Adipocyte (in vitro differentiated cells): Measurements from ENCODE around the gene ABCB11.
A peak's percentile ranks its signal among the peaks of the same experiment; 100 is the strongest.
"Not testable (repeated sequence)": the region's sequence is repeated elsewhere in the genome, so short reads cannot be mapped to it uniquely, and the experiment has no call there.

Experiments
- DNase-seq: peaks from one replicate; pipeline ENCODE4 v3.0.0-alpha.2; 2015; ENCODE audit warnings: low read depth
- H3K27me3 ChIP-seq: replicated peaks from 2 replicates; pipeline ENCODE4 v1.7.0; 2013; ENCODE audit warnings: mild to moderate bottlenecking, low read length, moderate library complexity; ENCODE audit not compliant: control insufficient read depth, insufficient read depth
- H3K36me3 ChIP-seq: 2 replicates; pipeline ENCODE4 v1.7.0; 2013; ENCODE audit warnings: low read length, mild to moderate bottlenecking, moderate library complexity; ENCODE audit not compliant: control insufficient read depth, insufficient read depth, severe bottlenecking
- H3K4me1 ChIP-seq: 2 replicates; pipeline ENCODE4 v1.7.0; 2013; ENCODE audit warnings: mild to moderate bottlenecking, low read length, moderate library complexity; ENCODE audit not compliant: control insufficient read depth, insufficient read depth
- H3K4me3 ChIP-seq: 2 replicates; pipeline ENCODE4 v1.7.0; 2013; ENCODE audit warnings: mild to moderate bottlenecking, low read length, moderate library complexity
- H3K9ac ChIP-seq: 2 replicates; pipeline ENCODE4 v1.7.0; 2013; ENCODE audit warnings: mild to moderate bottlenecking, low read length, moderate library complexity
- H3K9me3 ChIP-seq: 2 replicates; pipeline ENCODE4 v1.7.0; 2013; ENCODE audit warnings: mild to moderate bottlenecking, low read length, moderate library complexity; ENCODE audit not compliant: control insufficient read depth

ABCB11 gene

DNA sequence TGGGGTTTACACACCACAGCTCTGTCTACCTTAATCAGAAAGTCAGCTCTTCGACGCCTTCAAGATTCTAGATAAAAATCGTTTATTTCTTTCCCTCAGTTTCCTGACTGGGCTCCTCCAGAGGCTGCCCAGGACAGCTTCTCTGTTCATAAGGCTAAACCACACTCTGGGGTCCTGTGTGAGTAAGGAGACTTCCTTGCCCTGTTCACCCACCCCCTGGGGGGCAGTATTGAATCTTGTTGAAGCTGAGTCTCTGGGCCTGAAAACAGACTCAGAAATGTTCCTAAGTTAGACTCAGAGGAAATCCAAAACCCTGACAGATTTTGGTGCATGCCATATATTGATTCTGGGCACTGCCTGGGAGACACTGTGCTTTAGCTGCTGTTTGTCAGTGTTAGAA lies 87.1 kb downstream of the ABCB11 start:
- Histone ChIP-seq H3K27me3 (peaks cover 5% of the 10 kb centered on the region), H3K36me3 (no peaks in the 10 kb centered on the region), H3K9me3 (no peaks in the 10 kb centered on the region), H3K4me3 (no peak overlapping the region), H3K4me1 (no peaks in the 10 kb centered on the region), H3K9ac (no peak overlapping the region)
- no peak for DNase-seq

DNA sequence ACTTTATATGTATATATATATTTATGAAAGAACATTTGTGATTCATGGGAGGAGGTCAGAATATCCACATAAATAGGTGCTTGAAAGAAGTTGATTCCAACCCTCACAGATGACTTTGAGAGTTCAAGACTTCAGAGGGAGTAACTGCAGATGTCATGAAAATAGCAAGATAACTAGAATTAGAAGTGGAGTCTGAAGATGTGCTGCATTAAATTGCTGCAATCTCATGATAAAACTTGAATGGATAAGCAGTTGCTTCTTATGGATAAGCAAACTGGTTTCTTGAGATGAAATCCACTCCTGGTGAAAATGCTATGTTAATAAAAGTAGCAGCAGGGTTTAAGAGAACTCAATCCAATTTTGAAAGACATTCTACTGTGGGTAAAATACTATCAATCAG lies 89.8 kb downstream of the ABCB11 start:
- no peaks in the 10 kb centered on the region for H3K9me3 ChIP-seq
- H3K4me1 ChIP-seq, result no peaks in the 10 kb centered on the region
- peaks cover 5% of the 10 kb centered on the region for H3K27me3 ChIP-seq
- no peak overlapping the region for H3K4me3 ChIP-seq
- H3K36me3 ChIP-seq, result no peaks in the 10 kb centered on the region
- DNase-seq, result no peak
- no peak overlapping the region for H3K9ac ChIP-seq

DNA sequence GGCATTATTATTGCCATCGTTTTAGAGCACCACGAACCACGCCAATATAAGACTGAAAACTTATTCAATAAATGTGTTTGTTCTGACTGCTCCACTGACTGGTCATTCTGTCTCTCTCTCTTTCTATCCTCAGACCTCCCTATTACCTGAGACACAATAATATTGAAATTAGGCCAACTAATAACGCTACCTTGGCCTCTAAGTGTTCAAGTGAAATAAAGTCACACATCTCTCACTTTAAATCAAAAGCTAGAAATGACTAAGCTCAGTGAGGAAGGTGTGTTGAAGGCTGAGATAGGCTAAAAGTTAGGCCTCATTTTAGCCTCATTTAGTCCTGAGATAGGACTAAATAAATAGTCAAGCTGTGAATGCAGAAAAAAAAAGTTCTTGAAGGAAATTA lies 91.2 kb downstream of the ABCB11 start:
- DNase-seq, result no peak
- Histone ChIP-seq H3K4me1 (peaks cover 11% of the 10 kb centered on the region), H3K9me3 (no peaks in the 10 kb centered on the region), H3K36me3 (no peaks in the 10 kb centered on the region), H3K27me3 (peaks cover 5% of the 10 kb centered on the region), H3K4me3 (no peak overlapping the region), H3K9ac (no peak overlapping the region)

DNA sequence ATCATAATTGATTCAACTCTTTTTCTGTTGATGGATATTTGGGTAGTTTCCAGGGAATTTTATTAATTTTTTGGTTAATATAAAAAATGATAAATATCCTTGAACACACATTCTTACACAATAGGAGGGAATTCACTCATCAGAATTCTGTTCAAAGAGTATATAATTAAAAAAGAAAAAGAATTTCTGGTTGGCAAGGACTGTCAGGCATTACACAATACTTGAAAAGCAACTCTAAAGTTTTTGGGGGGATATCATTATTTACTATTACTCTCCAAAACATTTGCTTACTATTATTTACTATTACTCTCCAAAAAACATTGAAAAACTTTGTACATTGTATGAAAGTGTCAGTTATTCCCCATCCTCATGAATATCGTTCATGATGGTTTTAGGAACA lies 92.1 kb downstream of the ABCB11 start:
- DNase-seq, result no peak
- Histone ChIP-seq H3K36me3 (no peaks in the 10 kb centered on the region), H3K9ac (no peak overlapping the region), H3K27me3 (peaks cover 2% of the 10 kb centered on the region), H3K4me1 (peaks cover 15% of the 10 kb centered on the region), H3K4me3 (no peak overlapping the region), H3K9me3 (no peaks in the 10 kb centered on the region)

DNA sequence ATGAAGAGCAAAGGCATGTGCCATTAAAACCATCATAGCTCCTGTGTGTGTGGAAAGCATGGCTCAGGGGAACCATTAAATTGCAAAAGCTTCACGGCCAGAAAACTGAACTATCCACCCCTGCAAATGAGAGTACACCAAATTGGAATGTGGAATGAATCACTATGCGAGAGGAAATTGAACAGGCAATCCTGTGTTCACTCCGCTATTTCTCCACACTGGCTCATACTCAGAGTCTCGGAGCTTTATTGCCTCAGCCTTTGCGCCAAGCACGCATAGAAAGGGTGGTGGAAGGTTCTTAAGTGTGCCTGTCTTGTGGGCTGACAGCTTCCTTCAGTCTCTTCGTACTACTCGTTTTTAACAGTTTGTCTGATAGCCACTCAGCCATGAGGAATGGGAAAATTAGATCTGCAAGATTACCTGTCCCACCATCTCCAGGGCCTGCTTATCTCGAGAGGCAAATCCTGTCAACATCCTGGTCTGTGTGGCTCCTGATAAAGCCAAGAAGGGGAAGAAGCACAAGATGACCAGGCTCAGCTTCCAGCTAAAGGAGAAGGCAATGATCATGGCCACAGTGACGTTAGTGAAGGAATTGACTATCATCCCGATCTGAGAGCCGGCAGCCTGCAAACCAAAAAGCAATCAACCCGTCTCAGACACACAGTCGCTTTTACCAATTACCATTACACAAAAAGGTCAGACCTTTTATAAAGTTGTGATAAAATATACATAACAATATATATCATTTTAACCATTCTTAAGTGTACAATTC lies 95.1 kb downstream of the ABCB11 start:
- no peak overlapping the region for H3K4me3 ChIP-seq
- H3K9me3 ChIP-seq, result no peaks in the 10 kb centered on the region
- peak; percentile 6 for DNase-seq

DNA sequence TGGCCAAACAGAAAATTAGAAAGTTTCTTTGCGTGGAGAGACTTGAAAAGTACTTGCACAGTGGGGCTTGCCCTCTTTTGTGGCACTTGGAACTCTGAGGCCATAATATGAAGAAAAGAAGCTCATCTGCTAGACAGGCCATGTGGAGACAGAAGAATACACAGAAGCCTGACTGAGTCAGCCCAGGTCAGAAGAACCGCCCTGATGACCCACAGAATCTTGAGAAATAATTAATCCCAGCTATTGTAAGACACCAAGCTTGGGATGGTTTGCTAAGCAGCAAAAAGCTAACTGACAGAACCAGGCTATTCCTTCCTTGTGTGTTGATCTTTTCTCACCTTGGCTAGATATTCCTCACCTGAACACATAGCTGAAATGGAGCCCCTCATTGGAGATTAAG lies 96.3 kb downstream of the ABCB11 start:
- Histone ChIP-seq H3K27me3 (peaks cover 22% of the 10 kb centered on the region), H3K4me1 (peaks cover 15% of the 10 kb centered on the region), H3K9ac (no peak overlapping the region), H3K4me3 (no peak overlapping the region), H3K9me3 (no peaks in the 10 kb centered on the region), H3K36me3 (no peaks in the 10 kb centered on the region)
- no peak for DNase-seq

More for the DNA sequence above, 95.1 kb downstream of the ABCB11 start:
- peaks cover 10% of the 10 kb centered on the region for H3K27me3 ChIP-seq
- H3K36me3 ChIP-seq, result no peaks in the 10 kb centered on the region
- peaks cover 15% of the 10 kb centered on the region for H3K4me1 ChIP-seq
- H3K9ac ChIP-seq, result no peak overlapping the region

DNA sequence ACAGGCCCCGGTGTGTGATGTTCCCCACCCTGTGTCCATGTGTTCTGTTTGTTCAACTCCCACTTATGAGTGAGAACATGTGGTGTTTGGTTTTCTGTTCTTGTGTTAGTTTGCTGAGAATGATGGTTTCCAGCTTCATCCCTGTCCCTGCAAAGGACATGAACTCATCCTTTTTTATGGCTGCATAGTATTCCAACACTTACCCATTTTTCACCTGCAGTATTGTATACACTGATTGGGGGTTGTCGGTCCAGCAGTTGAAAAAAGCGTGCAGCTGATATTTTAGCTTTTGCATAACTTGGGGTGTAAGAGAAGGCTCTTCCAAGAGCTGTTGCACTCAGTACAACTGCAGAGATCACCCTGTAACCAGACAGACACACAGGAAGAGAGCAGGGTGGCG lies 99.0 kb downstream of the ABCB11 start:
- not testable (repeated sequence) for H3K36me3 ChIP-seq, DNase-seq, H3K4me3 ChIP-seq, H3K9me3 ChIP-seq, H3K9ac ChIP-seq
- peaks cover 15% of the 10 kb centered on the region for H3K4me1 ChIP-seq
- H3K27me3 ChIP-seq, result peaks cover 31% of the 10 kb centered on the region

DNA sequence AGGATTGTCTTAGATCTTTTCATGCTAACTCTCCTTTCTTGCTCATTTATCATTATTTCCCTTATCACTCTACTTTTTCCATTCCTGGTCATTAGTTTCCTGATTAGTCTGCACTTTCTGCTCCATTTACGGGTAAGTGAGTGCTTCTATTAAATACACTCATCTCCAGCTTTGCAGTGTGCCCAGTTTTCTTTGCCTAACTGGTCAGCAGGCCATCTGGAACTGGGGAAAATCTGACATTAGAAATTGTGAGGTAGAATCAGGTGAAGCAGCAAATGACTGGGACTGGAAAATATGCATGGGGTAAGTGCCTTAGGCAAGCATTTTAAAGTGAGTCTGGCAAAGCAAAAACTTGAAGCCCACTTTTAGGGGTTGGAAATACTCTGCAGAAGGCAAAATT lies 100.9 kb downstream of the ABCB11 start:
- DNase-seq, result no peak
- H3K27me3 ChIP-seq, result peaks cover 31% of the 10 kb centered on the region
- H3K4me1 ChIP-seq, result peaks cover 7% of the 10 kb centered on the region
- no peaks in the 10 kb centered on the region for H3K36me3 ChIP-seq
- H3K9me3 ChIP-seq, result no peaks in the 10 kb centered on the region
- no peak overlapping the region for H3K9ac ChIP-seq
- H3K4me3 ChIP-seq, result no peak overlapping the region

DNA sequence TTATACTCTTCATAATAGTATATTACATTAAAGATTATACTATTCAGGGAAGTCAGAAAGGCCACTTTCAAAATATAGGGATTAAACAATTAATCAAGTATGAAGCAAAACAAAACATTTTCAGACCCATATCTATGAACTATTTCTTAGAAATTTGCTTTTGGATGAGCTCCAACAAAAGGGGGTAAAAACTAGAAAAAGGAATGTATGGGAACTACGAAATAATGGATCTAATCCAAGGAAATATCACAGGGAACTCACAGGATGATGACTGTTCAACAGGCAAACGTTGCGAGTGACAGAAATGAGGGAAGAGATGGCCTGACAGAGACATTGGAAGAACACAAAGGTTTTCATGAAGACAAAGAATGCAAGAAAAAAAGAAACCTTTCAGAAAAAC lies 102.1 kb downstream of the ABCB11 start:
- no peaks in the 10 kb centered on the region for H3K36me3 ChIP-seq
- no peak overlapping the region for H3K9ac ChIP-seq
- peaks cover 32% of the 10 kb centered on the region for H3K27me3 ChIP-seq
- no peaks in the 10 kb centered on the region for H3K4me1 ChIP-seq
- no peak overlapping the region for H3K4me3 ChIP-seq
- H3K9me3 ChIP-seq, result no peaks in the 10 kb centered on the region
- DNase-seq, result no peak

DNA sequence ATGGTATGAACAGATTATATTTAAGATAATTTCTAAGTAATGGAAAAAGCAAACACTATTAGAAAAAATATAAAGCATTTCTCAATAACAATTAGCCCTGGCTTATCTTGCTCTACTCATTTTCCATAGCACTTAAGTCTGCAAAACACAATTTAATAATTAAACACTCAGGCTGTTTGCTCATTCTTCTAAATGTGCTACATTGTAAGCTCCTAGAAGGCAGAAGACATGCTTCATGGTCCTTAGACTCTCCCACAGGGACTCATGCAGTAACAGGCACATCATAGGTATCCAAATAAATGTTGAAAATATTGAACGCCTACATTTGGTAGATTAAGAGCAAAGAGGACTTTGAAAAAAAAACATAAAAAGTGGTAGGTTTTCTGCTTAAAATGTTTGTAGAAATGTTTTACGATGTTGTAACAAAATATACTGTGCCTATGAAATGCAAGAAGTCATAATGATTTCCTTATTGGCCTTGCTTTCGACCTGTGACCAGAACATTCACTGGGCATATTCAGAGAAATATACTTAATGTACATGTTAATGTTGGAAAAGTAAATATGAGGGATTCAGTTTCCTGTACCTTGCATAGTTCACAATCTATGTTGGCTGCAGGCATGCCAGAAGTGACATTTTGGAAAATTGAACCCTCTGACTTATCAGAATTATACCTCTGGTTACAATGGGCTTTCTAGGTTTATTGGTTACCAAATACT lies 102.9 kb downstream of the ABCB11 start:
- peaks cover 37% of the 10 kb centered on the region for H3K27me3 ChIP-seq

DNA sequence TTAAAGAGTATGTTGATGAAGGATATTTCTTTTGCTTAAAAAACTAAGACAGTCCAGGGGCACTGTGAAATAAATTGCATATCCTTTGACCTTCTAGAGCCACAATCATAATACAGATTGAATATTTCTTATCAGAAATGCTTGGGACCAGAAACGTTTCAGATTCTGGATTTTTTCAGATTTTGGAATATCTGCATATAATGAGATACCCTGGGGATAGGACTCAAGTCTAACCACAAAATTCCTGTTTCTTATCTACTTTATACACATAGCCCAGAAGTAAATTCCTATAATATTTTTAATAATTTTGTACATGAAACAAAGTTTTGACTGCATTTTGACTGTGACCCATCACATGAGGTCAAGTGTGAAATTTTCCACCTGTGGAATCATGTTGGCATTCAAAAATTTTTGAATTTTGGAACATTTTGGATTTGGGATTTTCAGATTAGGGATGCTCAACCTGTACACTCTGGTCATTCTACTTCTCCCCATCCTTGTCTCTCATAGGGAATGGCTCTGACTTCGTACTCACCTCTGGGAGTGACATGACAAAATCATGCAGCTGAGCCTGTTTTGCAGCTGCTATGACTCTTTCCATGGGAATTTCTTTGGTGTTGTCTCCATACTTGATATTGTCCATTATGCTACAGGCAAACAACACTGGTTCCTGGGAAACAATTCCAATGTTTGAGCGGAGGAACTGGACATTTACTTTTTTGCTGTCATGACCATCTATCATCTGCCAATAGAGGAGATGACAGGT lies 104.3 kb downstream of the ABCB11 start:
- peaks cover 47% of the 10 kb centered on the region for H3K27me3 ChIP-seq
- no peak overlapping the region for H3K9ac ChIP-seq
- peak; percentile 13 for DNase-seq
- no peaks in the 10 kb centered on the region for H3K9me3 ChIP-seq
- no peaks in the 10 kb centered on the region for H3K36me3 ChIP-seq
- no peak overlapping the region for H3K4me3 ChIP-seq
- H3K4me1 ChIP-seq, result no peaks in the 10 kb centered on the region

More for the DNA sequence above, 102.9 kb downstream of the ABCB11 start:
- Histone ChIP-seq H3K9me3 (no peaks in the 10 kb centered on the region), H3K9ac (no peak overlapping the region), H3K4me1 (no peaks in the 10 kb centered on the region), H3K4me3 (no peak overlapping the region), H3K36me3 (no peaks in the 10 kb centered on the region)
- no peak for DNase-seq
